ENCODE results near the gene MEIG1.
"Not testable (repeated sequence)": the region's sequence is repeated elsewhere in the genome, so short reads cannot be mapped to it uniquely, and the experiment has no call there.

Gene MEIG1

GRCh38 chr10:14958872-14959220 is 342 bp upstream of the MEIG1 start:
- DNase-seq: no peak

- no peak for DNase-seq
Measured at GRCh38 chr10:14967897-14968296, 8.7 kb downstream of the MEIG1 start.

DNA sequence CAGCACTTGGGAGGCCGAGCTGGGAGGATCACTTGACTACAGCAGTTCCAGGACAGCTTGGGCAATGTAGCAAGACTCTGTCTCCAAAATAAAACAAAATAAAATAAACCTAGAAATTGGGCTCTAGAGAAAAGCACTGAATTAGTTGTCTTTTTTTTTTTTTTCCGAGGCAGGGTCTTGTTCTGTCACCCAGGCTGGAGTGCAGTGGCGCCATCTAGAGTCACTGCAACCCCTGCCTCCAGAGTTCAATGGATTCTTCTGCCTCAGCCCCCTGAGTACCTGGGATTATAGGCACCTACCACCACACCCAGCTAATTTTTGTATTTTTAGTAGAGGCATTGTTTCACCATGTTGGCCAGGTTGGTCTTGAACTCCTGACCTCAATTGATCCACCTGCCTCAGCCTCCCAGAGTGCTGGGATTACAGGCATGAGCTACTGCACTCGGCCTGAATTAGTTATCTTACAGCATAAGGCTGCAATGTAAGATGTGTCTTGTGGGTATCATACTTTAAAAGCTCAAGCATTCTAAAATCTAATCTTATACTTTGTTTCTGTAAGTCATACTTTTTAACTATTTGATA is 12.8 kb downstream of the MEIG1 start:
- peak; percentile 55 for DNase-seq

- DNase-seq: not testable (repeated sequence)
Measured at GRCh38 chr10:14974153-14974998, 15.2 kb downstream of the MEIG1 start.

GRCh38 chr10:14975672-14976273 is 16.6 kb downstream of the MEIG1 start:
- DNase-seq: no peak

- DNase-seq: no peak
Measured at GRCh38 chr10:14982744-14983143, 23.6 kb downstream of the MEIG1 start.

DNA sequence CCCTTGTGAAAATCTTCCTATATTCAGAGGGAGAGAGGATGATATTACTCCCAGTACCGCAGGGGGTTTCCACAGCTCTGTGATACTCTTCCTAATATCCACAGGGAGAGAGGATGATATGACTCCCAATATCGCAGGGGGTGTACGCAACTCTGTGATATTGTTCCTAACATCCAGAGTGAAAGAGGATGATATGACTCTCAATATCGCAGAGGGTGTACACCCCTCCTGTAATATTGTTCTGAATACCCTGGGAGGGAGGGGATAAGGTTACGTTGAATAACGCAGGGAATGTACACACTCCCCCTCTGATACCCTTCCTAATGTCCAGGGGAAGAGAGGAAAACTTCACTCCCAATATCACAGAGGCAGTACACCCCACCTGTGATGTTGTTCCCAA is 30.4 kb downstream of the MEIG1 start:
- DNase-seq: not testable (repeated sequence)

DNA sequence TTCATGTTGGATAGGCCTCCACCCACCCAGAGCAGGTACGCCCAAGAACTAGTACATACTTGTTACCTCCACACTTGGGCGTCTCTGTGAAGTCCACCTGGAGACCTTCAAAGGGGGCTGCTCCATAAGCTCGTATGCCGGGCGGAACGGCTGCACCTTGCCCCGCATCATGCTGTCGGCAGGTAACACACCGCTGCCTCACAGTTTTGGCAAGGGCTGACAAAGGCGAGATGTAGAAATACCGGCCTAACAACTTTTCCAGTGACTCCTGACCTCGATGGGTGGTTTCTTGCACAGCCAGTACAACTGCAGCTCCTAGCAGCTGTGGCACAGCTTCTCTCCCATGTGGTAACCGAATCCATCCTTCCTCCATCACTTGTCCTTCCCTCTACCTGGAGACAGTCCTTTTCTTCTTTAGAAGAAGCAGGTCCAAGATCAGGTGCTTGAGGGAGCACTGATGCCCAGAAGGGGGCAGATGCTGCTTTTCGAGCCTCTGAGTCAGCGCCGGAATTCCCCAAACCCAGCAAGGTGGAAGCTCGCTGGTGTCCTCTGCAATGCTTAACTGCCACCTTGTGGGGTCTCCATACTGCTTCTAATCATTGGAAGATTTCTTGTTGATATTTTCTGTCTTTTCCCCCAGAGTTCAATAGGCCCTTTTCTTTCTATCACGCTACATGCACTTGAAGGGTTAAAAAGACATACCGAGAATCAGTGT is 32.0 kb downstream of the MEIG1 start:
- peak; percentile 74 for DNase-seq

DNA sequence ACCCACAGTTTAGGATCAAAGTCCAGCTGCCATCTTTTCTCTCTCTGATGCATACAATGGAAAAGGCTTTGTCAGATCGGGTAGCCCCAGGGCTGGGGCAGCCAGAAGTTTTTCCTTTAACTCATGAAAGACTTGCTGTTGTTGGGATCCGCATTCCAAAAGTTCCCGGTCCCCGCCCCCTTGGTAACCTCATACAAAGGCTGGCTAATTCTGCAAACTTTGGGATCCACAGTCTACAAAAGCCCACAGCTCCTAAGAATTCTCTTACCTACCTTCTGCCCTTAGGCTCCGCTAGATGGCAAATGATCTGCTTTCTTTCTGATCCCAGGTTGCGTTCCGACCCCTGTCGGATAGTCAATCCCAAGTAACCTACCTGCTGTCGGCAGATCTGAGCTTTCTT is 33.1 kb downstream of the MEIG1 start:
- not testable (repeated sequence) for DNase-seq

- not testable (repeated sequence) for DNase-seq
Measured at GRCh38 chr10:14993500-14994455, 34.6 kb downstream of the MEIG1 start.

- DNase-seq: no peak
Measured at GRCh38 chr10:14995964-14996565, 36.9 kb downstream of the MEIG1 start.

DNA sequence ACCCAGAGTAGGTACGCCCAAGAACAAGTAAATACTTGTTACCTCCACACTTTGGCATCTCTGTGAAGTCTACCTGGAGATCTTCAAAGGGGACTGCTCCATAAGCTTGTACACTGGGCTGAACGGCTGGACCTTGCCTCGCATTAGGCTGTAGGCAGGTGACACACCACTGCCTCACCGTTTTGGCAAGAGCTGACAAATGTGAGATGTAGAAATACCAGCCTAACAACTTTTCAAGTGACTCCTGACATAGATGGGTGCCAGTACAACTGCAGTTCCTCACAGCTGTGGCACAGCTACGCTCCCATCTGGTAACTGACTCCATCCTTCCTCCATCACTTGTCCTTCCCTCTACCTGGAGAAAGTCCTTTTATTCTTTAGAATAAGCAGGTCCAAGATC is 54.3 kb downstream of the MEIG1 start:
- DNase-seq: not testable (repeated sequence)

- DNase-seq: no peak
Measured at GRCh38 chr10:15015451-15015850, 56.3 kb downstream of the MEIG1 start.

DNA sequence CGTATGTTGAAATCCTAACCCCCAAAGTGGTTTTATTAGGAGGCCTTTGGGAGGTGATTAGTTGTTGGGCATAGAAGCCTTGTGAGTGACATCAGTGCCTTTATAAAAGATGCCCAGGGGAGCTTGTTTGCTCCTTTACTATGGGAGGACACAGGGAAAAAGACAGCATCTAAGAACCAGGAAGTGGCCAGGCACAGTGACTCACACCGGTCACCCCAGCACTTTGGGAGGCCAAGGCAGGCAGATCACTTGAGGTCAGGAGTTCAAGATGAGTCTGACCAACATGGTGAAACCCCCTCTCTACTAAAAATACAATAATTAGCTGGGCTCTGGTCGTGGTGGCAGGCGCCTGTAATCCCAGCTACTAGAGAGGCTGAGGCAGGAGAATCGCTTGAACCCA is 61.8 kb downstream of the MEIG1 start:
- DNase-seq: not testable (repeated sequence)

Measured in stimulated activated CD4-positive, alpha-beta T cell treated with anti-CD3 and anti-CD28 coated beads, Interleukin-4, amount 100 ng/mL, for 1 hour (primary cell).